H1 (cell line): ENCODE results near the gene VAMP4. TPM values are rescaled to one million over a fixed set of nuclear protein-coding genes. Genes with fewer than 3 reads are reported as not detected.
A peak's percentile ranks its signal among the peaks of the same experiment; 100 is the strongest.

Source experiments
- CTCF ChIA-PET: fragments of 300-600 bp; sonication (Branson Sonifier 250); formaldehyde crosslinking; loops from one replicate; lab custom pipeline; 2021; ENCODE audit not compliant: partially characterized antibody; lab: Charles Lee
- POLR2A ChIA-PET: fragments of 300-600 bp; sonication (Branson Sonifier 250); formaldehyde crosslinking; loops from one replicate; lab custom pipeline; 2021; ENCODE audit warnings: inconsistent platforms; ENCODE audit not compliant: partially characterized antibody; lab: Charles Lee
- DNase-seq, 2 experiments: peaks; one replicate each; pipeline versions ENCODE4 v3.0.0 to v3.0.0-alpha.2; 2010 to 2022; ENCODE audit warnings: low spot score in 2 of 2, low read depth in 1 of 2, mixed read lengths in 1 of 2
- FAIRE-seq: peaks from 2 replicates; lab custom pipeline; 2011; peaks lifted over from hg19 to GRCh38; lab: Jason Lieb, UNC
- H2AFZ ChIP-seq: 2 replicates; pipeline ENCODE4 v1.8.1; 2012; ENCODE audit warnings: low read length, inconsistent platforms
- H2AK5ac ChIP-seq: 2 replicates; pipeline ENCODE4 v1.6.1; 2013; ENCODE audit warnings: low read depth, low read length
- H2BK120ac ChIP-seq: replicated peaks from 2 replicates; pipeline ENCODE3; 2013; ENCODE audit warnings: low read depth, low read length, inconsistent platforms
- H2BK12ac ChIP-seq: 2 replicates; pipeline ENCODE4 v1.6.1; 2013; ENCODE audit warnings: low read depth, low read length
- H2BK15ac ChIP-seq: 2 replicates; pipeline ENCODE4 v1.6.1; 2013; ENCODE audit warnings: low read length
- H2BK20ac ChIP-seq: 2 replicates; pipeline ENCODE4 v1.6.1; 2013; ENCODE audit warnings: low read length
- H2BK5ac ChIP-seq: 2 replicates; pipeline ENCODE4 v1.6.1; 2013; ENCODE audit warnings: low read depth, low read length
- H3K14ac ChIP-seq: 2 replicates; pipeline ENCODE4 v1.6.1; 2013; ENCODE audit warnings: inconsistent platforms; ENCODE audit not compliant: insufficient read length
- H3K18ac ChIP-seq: 2 replicates; pipeline ENCODE4 v1.6.1; 2013; ENCODE audit warnings: low read length; ENCODE audit errors: extremely low read depth
- H3K23ac ChIP-seq: 2 replicates; pipeline ENCODE4 v1.6.1; 2013; ENCODE audit warnings: inconsistent platforms; ENCODE audit not compliant: insufficient read length
- H3K23me2 ChIP-seq: 2 replicates; pipeline ENCODE4 v1.6.1; 2013; ENCODE audit warnings: low read depth, low read length
- H3K27ac ChIP-seq: 2 replicates; pipeline ENCODE4 v1.6.1; 2011; ENCODE audit warnings: low read depth, low read length, inconsistent platforms
- H3K27me3 ChIP-seq, 4 experiments: replicated peaks in 1 of 4; 1 replicate in 1 of 4; 2 replicates in 3 of 4; pipeline versions ENCODE4 v1.6.1 to v1.8.1; 2011 to 2013; ENCODE audit warnings: low read length in 3 of 4, mild to moderate bottlenecking in 3 of 4, inconsistent platforms in 2 of 4, mixed read lengths in 2 of 4, moderate library complexity in 1 of 4; ENCODE audit not compliant: control insufficient read depth in 3 of 4, insufficient read depth in 3 of 4; ENCODE audit errors: extremely low read depth in 1 of 4
- H3K36me3 ChIP-seq, 4 experiments: 2 replicates each; pipeline versions ENCODE4 v1.6.1 to v1.8.1; 2011 to 2013; ENCODE audit warnings: mild to moderate bottlenecking in 4 of 4, low read length in 3 of 4, moderate library complexity in 2 of 4, control low read depth in 1 of 4, inconsistent platforms in 1 of 4; ENCODE audit not compliant: insufficient read depth in 4 of 4, control insufficient read depth in 2 of 4
- H3K4ac ChIP-seq: replicated peaks from 2 replicates; pipeline ENCODE3; 2013; ENCODE audit warnings: low read length, low read depth, mixed read lengths, inconsistent platforms; ENCODE audit not compliant: insufficient read length
- H3K4me1 ChIP-seq, 4 experiments: replicated peaks in 1 of 4; 1 replicate in 1 of 4; 2 replicates in 3 of 4; pipeline versions ENCODE4 v1.6.1 to v1.8.1; 2011 to 2013; ENCODE audit warnings: low read length in 3 of 4, inconsistent platforms in 2 of 4, mixed read lengths in 1 of 4; ENCODE audit not compliant: insufficient read depth in 4 of 4, control insufficient read depth in 3 of 4
- H3K4me2 ChIP-seq, 2 experiments: 2 replicates each; pipeline versions ENCODE4 v1.6.1 to v1.8.1; 2011 to 2013; ENCODE audit warnings: low read depth in 2 of 2, low read length in 2 of 2, control low read depth in 1 of 2, inconsistent platforms in 1 of 2, mild to moderate bottlenecking in 1 of 2; ENCODE audit not compliant: insufficient read depth in 1 of 2
- H3K4me3 ChIP-seq, 4 experiments: fragments of 200-600, 300-600 bp in 1 of 4; sonication (generic), shearing (Covaris generic), sonication (Bioruptor Twin) in 1 of 4; 2 replicates each; pipeline versions ENCODE4 v1.5.1 to v1.8.1; 2011 to 2016; ENCODE audit warnings: low read length in 4 of 4, low read depth in 3 of 4, control low read depth in 2 of 4, inconsistent platforms in 2 of 4, mild to moderate bottlenecking in 2 of 4, mixed read lengths in 1 of 4, moderate library complexity in 1 of 4; ENCODE audit not compliant: insufficient read depth in 2 of 4; ENCODE audit errors: extremely low read depth in 1 of 4
- H3K56ac ChIP-seq: replicated peaks from 2 replicates; pipeline ENCODE3; 2013; ENCODE audit warnings: low read depth, mild to moderate bottlenecking, mixed read lengths, low read length, inconsistent platforms; ENCODE audit not compliant: insufficient read length
- H3K79me1 ChIP-seq: 2 replicates; pipeline ENCODE4 v1.6.1; 2013; ENCODE audit warnings: low read depth, low read length, control low read depth
- H3K79me2 ChIP-seq, 2 experiments: 2 replicates each; pipeline versions ENCODE4 v1.6.1 to v1.8.1; 2012 to 2013; ENCODE audit warnings: low read length in 2 of 2, mild to moderate bottlenecking in 2 of 2, inconsistent platforms in 1 of 2; ENCODE audit not compliant: insufficient read depth in 2 of 2, control insufficient read depth in 1 of 2
- H3K9ac ChIP-seq, 4 experiments: replicated peaks in 1 of 4; 1 replicate in 1 of 4; 2 replicates in 3 of 4; pipeline versions ENCODE4 v1.6.1 to v1.8.1; 2011 to 2013; ENCODE audit warnings: low read depth in 3 of 4, low read length in 3 of 4, control low read depth in 2 of 4, mild to moderate bottlenecking in 2 of 4, moderate library complexity in 2 of 4, inconsistent platforms in 1 of 4; ENCODE audit errors: extremely low read depth in 1 of 4
- H3K9me3 ChIP-seq, 2 experiments: 2 replicates each; pipeline versions ENCODE4 v1.6.1 to v1.8.1; 2012 to 2013; ENCODE audit warnings: mild to moderate bottlenecking in 2 of 2, moderate library complexity in 2 of 2, control low read depth in 1 of 2, inconsistent platforms in 1 of 2, low read depth in 1 of 2, low read length in 1 of 2, mixed read lengths in 1 of 2; ENCODE audit not compliant: insufficient read depth in 2 of 2
- H4K20me1 ChIP-seq, 2 experiments: replicated peaks in 1 of 2; 2 replicates each; pipeline versions ENCODE3 to v1.8.1; 2011 to 2013; ENCODE audit warnings: inconsistent platforms in 2 of 2, low read length in 2 of 2, mild to moderate bottlenecking in 1 of 2; ENCODE audit not compliant: insufficient read depth in 2 of 2, control insufficient read depth in 1 of 2
- H4K5ac ChIP-seq: 2 replicates; pipeline ENCODE4 v1.6.1; 2013; ENCODE audit warnings: low read length, low read depth, mixed read lengths, inconsistent platforms; ENCODE audit not compliant: insufficient read length
- H4K8ac ChIP-seq: 2 replicates; pipeline ENCODE4 v1.8.0; 2013; ENCODE audit warnings: mild to moderate bottlenecking, moderate library complexity, low read length, inconsistent platforms; ENCODE audit not compliant: insufficient read depth; ENCODE audit errors: extremely low read depth
- H4K91ac ChIP-seq: replicated peaks from 2 replicates; pipeline ENCODE3; 2013; ENCODE audit warnings: low read length, mixed read lengths, inconsistent platforms; ENCODE audit not compliant: insufficient read length
- CTCF ChIP-seq, 3 experiments: IDR thresholded peaks; 1 replicate in 2 of 3; 2 replicates in 1 of 3; pipeline versions ENCODE4 v1.5.1 to v1.6.1; 2011; ENCODE audit warnings: low read length in 3 of 3, mild to moderate bottlenecking in 3 of 3, inconsistent platforms in 2 of 3, low read depth in 1 of 3, moderate library complexity in 1 of 3; ENCODE audit not compliant: insufficient read depth in 1 of 3; ENCODE audit errors: control extremely low read depth in 1 of 3
- RAD21 ChIP-seq, 2 experiments: IDR thresholded peaks in 1 of 2; conservative IDR thresholded peaks in 1 of 2; 2 replicates each; pipeline ENCODE4 v1.6.1; 2011; ENCODE audit warnings: low read depth in 2 of 2, low read length in 2 of 2, improper control_type of control experiment in 1 of 2, inconsistent platforms in 1 of 2, mild to moderate bottlenecking in 1 of 2, moderate library complexity in 1 of 2
- RXRA ChIP-seq: IDR thresholded peaks from 2 replicates; pipeline ENCODE4 v1.6.1; 2011; ENCODE audit warnings: low read depth, mild to moderate bottlenecking, low read length, moderate library complexity; ENCODE audit not compliant: insufficient read depth
- SP2 ChIP-seq: IDR thresholded peaks from 2 replicates; pipeline ENCODE4 v1.6.1; 2012; ENCODE audit warnings: mild to moderate bottlenecking, low read length, inconsistent platforms
- SRF ChIP-seq: IDR thresholded peaks from 2 replicates; pipeline ENCODE4 v1.6.1; 2011; ENCODE audit warnings: mild to moderate bottlenecking, low read depth, low read length, moderate library complexity
- WGBS, 2 experiments: shearing (Covaris generic) in 1 of 2; methylation state at CpG; one replicate each; pipeline versions ENCODE4 v1.1.6 to v1.1.7; 2013 to 2015; ENCODE audit warnings: low lambda C conversion rate in 2 of 2, mixed read lengths in 2 of 2, inconsistent platforms in 1 of 2, low coverage in 1 of 2, missing lambda C conversion rate in 1 of 2; ENCODE audit not compliant: insufficient replicate concordance in 2 of 2, insufficient coverage in 1 of 2, insufficient read length in 1 of 2; ENCODE audit errors: extremely low coverage in 1 of 2, missing lambda C conversion rate in 1 of 2; 5-methylcytosine and 5-hydroxymethylcytosine counted together
- polyA plus RNA-seq, 7 experiments: library from polyadenylated mRNA; depleted of rRNA in 3 of 7; stranded (reverse) in 5 of 7; unstranded in 2 of 7; fragments of >200 nt in 5 of 7; fragments of 200-250 nt in 2 of 7; gene quantifications; 1 replicate in 5 of 7; 2 replicates in 1 of 7; 4 replicates in 1 of 7; pipeline versions ENCODE4 v1.2.1 to v1.2.3, GENCODE V29; 2011 to 2013; ENCODE audit warnings: missing spikeins in 2 of 7, mixed read lengths in 2 of 7
- total RNA-seq: library from RNA; stranded (reverse); fragmentation: NEBNext Ultra II Directional; extraction: Animal tissue kit (Norgen Biotek cat#: 25700); gene quantifications from 2 replicates; pipeline ENCODE4 v1.2.1, GENCODE V29; 2021

The VAMP4 gene
- total and polyA plus RNA-seq, 2 of the 8 experiments (the other 6 are each of a cell fraction or from before 2014, with no cell fraction given) = 1.6 to 13.9 TPM

DNA sequence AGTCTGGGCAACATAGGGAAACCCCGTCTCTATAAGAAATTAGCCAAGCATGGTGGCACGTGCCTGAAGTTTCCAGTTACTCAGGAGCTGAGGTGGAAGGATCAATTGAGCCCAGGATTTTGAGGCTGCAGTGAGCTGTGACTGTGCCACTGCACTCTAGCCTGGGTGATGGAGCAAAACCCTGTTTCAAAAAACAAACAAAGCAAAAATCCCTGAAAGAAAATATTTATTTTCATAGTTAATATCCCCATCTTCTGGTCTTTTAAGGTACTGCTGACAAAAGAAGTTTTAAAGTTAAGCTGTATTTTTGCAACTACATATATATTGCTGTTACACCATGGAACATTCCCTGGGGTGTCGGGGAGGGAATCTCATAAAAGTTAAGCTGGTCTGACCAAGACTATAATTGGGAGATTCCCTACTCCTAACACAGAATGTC lies 26.0 kb downstream of the VAMP4 start:
- no peak overlapping the region for H3K14ac ChIP-seq
- no peaks in the 10 kb centered on the region for H3K23me2 ChIP-seq
- H2AK5ac ChIP-seq = no peak overlapping the region
- H2AFZ ChIP-seq = no peak overlapping the region
- H3K23ac ChIP-seq = no peak overlapping the region
- H3K56ac ChIP-seq = no peak overlapping the region
- no peak overlapping the region for H2BK120ac ChIP-seq
- TF ChIP-seq RXRA (no peak), RAD21 (IDR thresholded peaks at IDR 0.05 in 1 of 2, conservative IDR thresholded peaks at IDR 0.05 in 1 of 2; ENCODE audit: low read depth in 2 of 2, low read length in 2 of 2) (peak; percentile 34 to 35; a peak in 3 of 4 replicates), CTCF (IDR thresholded peaks at IDR 0.05; ENCODE audit: control extremely low read depth in 1 of 3, insufficient read depth in 1 of 3, low read depth in 1 of 3, low read length in 3 of 3) (peak in 2 of 3 experiments; percentile 13 to 29; a peak in 2 of 4 replicates), SRF (no peak), SP2 (no peak)
- no peaks in the 10 kb centered on the region for H3K27me3 ChIP-seq
- no peak overlapping the region for H3K9ac ChIP-seq
- no peaks in the 10 kb centered on the region for H3K79me1 ChIP-seq
- no peaks in the 10 kb centered on the region for H3K36me3 ChIP-seq
- no peak overlapping the region for H4K5ac ChIP-seq
- no peaks in the 10 kb centered on the region for H4K20me1 ChIP-seq
- H3K4me2 ChIP-seq = no peak overlapping the region
- H3K4ac ChIP-seq = no peak overlapping the region
- H3K9me3 ChIP-seq = no peaks in the 10 kb centered on the region
- no peak overlapping the region for H3K27ac ChIP-seq
- H3K4me3 ChIP-seq = no peak overlapping the region
- no peak overlapping the region for H3K18ac ChIP-seq
- FAIRE-seq = peak; percentile 69
- 91% methylated on average over 3 of the region's 3 CpGs; no CpG with 5 or more reads in 1 of the 2 experiments for WGBS, 2 experiments
- no peak overlapping the region for H2BK15ac ChIP-seq
- H4K8ac ChIP-seq = no peak overlapping the region
- H2BK5ac ChIP-seq = no peak overlapping the region
- H4K91ac ChIP-seq = no peak overlapping the region
- no peaks in the 10 kb centered on the region for H3K79me2 ChIP-seq
- ChIA-PET POLR2A (no interaction called here), CTCF (interaction anchor here (0.6 to 6.9 kb wide), 32 partner anchors 10 to 842 kb away, joined by 3 to 66 read pairs (median 4); partner anchors contain the start of gene MYOC)
- no peaks in the 10 kb centered on the region for H3K4me1 ChIP-seq
- DNase-seq = no peak
- no peak overlapping the region for H2BK12ac ChIP-seq
- H2BK20ac ChIP-seq = no peak overlapping the region
